Fibroblast of the conjunctiva (primary cell): ENCODE results near the gene USP5.

ENCODE experiments used
- DNase-seq: peaks from one replicate; pipeline ENCODE4 v3.0.0-alpha.2; 2010; ENCODE audit warnings: low read depth

USP5 gene

DNA sequence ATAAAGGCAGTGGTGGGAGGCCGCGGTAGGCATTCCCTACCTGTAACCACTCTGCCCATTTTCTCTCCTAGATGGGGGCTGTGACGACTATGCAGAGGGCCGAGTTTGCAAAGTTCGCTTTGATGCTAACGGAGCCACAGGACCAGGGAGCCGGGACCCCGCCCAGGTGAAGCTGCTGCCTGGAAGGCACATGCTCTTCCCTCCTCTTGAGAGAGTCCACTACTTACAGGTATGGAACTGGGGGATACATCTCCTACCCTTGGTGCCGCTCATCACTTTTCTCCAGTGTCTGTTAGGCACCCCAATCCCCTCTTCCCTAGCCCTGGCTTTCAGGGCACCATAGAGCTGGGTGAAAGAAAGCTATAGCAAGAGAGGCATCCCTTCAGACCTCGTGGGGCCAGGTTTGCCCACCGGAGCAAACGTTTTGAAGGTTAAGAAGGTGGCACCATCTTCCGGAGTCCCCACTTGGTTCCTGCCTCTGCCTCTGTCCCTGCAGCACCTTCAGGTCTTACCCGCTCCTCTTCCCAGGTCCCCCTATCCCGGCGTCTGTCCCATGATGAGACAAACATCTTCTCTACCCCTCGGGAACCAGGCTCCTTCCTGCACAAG is 25.7 kb upstream of the USP5 start:
- DNase-seq, result no peak

DNA sequence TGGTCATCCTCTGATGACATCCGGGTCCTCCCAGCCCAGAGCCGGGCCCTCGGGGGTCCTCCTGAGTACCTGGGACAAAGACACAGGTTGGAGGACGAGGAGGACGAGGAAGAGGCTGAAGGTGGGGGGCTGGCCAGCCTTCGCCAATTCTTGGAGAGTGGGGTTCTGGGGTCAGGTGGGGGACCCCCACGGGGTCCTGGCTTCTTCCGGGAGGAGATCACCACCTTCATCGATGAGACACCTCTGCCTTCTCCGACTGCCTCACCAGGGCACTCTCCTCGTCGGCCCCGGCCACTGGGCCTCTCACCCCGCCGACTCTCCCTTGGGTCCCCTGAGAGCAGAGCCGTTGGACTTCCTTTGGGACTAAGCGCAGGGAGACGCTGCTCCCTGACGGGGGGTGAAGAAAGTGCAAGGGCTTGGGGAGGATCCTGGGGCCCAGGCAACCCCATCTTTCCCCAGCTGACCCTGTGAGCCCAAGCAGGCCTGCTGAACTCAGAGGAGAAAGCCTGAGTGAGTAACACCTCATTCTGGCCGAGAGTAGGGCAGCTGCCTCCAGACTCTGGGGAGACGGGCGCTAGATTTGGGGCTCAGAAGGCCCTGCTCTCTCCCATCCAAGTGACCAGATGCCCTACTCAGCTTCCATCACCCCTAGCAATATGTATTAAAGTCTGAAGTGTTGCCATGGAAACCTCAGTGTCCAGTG is 25.1 kb upstream of the USP5 start:
- DNase-seq, result no peak

DNA sequence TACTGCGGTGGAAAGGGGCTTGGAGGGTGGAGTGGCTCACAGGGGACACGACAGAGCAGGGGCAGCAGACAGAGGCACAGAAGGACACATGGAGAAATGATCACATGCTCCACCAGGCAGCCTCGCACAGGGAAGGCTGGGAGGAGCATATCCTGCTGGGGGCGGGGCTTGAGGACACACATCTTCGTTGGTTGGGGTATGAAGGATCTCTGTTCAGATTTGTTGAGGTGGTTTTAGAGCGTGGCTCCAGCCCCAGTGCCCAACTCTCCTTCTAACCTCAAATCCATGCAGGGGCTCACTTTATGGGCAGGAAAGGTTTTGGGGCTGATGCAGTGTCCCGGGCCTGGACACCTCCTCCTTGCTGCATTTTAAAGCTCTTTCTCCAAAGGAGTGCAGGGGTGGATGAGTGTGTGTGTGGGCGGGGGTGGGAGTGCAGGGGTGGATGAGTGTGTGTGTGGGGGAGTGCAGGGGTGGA is 24.5 kb upstream of the USP5 start:
- peak; percentile 65 for DNase-seq

DNA sequence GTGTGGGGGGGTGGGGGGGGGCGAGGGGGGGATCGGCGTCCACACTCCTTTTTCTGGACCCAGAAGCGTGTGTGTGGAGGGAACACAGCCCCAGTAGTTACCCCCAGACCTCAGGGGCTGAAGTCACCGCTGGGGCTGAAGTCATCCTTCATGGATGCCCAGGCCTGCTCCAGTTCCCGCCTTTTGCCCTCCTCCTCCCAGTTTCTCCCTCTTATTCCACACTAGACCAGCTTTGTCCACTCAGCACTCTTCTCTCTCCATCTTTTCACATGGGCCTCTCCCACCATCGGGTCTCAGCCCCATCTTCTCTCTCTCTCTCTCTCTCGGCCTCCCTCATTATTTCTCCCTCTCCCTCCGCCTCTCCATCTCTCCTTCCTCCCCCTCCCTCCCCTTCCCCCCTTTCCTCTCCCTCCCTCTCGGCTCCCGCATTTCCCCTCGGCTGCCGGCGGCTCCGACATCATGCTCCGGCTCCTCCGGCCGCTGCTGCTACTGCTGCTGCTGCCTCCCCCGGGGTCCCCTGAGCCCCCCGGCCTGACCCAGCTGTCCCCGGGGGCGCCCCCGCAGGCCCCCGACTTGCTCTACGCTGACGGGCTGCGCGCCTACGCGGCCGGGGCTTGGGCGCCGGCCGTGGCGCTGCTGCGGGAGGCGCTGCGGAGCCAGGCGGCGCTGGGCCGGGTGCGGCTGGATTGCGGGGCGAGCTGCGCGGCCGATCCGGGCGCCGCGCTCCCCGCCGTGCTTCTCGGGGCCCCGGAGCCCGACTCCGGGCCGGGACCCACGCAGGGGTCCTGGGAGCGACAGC is 23.8 kb upstream of the USP5 start, which contains the start of gene P3H3:
P3H3 (plus strand) TSS at position 426 of the 799 bp plus-strand sequence; CDS start at position 460, 34 bp downstream.
- DNase-seq, result no peak

DNA sequence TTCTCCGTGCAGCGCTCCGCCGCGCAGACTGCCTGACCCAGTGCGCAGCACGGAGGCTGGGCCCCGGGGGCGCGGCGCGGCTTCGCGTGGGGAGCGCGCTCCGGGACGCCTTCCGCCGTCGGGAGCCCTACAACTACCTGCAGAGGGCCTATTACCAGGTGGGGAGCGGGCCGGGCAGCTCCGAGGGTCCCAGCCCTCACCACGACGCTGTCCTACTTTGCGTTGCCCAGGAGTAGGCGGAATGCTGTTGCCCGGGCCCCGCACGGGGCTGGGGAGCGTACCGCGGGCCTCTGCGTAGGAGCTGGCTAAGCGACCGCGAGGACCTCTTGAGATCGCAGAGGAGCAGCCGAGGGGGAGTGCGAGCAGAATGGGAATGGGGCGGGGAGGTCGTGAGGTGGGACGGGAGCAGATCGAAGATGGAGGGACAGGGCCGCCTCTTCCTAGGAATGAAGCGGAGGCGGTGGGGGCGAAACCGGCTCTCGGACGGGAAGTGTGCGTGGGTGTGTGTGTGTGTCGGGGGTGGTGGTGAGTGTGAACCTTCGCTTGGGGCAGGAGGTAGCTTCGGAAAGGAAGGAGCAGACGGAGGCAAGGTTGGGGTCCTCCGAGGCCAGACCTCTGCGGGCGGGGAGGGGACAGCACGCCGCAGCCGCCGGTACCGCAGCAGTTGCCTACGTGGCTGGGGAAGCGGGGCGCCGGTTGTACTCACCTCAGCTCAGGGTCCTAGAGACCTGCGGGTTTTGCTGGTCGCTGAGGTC is 23.0 kb upstream of the USP5 start:
- no peak for DNase-seq

DNA sequence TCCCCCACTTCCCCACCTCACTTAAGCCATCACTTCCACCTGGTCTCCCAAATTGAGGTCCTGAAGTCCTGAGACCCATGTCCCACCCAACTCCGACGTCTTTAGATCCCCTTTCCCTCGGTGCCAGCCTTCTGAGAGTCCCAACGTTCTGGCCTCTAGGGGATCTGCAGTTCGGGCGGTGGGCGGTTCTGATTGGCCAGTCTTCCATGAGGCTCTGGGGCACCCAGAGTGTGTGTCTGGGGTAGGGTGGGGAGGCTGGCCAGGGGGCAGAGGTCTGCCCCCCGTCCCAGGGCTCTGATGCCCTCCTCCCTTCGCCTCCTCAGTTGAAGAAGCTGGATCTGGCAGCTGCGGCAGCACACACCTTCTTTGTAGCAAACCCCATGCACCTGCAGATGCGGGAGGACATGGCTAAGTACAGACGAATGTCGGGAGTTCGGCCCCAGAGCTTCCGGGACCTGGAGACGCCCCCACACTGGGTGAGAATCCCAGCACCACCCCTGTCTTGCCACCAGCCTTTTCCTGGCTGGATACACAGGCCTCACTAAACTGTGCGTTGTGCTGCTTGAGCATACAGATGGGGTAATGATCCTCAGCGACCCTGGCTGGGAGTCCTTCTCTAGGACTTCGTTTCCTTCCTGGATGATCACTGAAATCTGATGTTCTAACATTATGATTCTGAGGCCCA is 22.3 kb upstream of the USP5 start:
- DNase-seq, result no peak

DNA sequence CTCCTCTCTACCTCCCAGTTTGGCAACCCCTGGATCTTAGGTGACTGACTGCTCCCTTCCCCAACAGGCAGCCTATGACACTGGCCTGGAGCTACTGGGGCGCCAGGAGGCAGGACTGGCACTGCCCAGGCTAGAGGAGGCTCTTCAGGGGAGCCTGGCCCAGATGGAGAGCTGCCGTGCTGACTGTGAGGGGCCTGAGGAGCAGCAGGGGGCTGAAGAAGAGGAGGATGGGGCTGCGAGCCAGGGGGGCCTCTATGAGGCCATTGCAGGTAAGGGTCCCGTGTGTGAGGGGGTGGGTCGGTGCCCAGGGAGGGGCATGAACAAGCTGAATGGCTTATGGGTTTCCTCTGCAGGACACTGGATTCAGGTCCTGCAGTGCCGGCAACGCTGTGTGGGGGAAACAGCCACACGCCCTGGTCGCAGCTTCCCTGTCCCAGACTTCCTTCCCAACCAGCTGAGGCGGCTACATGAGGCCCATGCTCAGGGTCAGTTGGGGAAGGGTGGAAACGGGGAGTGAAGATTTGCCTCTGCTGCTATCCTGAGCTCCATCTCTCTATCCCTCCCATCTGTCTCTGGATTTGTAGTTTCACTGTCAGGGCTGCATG is 21.6 kb upstream of the USP5 start:
- DNase-seq, result no peak

DNA sequence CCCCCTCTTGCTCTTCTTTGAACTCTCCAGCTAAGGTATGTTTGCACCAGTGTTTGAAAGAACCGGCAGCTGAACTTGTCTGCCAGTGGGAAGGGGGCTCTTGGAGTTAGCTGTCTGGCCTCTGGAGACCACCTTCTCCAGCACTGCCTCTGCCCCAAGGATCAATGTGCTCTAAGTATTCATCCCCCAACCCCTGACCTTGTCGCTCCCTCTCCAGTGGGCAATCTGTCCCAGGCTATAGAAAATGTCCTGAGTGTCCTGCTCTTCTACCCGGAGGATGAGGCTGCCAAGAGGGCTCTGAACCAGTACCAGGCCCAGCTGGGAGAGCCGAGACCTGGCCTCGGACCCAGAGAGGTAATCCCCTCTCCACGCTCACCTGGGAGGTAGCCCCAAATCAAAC is 21.0 kb upstream of the USP5 start:
- DNase-seq, result no peak

DNA sequence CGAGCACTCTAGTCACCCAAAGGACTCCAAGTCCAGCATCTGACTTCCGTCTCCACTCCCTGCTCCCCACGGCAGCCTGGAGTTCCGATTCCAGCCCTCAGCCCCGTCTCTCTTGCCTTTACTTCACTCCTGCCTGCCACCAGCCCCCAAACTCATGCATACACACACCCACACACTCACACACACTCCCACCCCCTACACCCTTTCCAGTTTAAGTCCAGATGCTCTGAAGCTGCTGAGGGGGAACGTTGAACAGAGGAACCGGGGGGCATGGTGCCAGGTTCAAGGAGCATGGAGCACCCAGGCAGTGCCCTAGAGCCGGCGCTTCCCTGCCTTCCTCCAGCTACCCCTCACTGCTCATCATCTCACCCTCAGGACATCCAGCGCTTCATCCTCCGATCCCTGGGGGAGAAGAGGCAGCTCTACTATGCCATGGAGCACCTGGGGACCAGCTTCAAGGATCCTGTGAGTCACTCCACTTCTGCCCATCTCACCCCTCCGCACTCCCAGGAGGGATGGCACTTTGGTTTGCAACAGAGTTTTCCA is 20.4 kb upstream of the USP5 start:
- no peak for DNase-seq

DNA sequence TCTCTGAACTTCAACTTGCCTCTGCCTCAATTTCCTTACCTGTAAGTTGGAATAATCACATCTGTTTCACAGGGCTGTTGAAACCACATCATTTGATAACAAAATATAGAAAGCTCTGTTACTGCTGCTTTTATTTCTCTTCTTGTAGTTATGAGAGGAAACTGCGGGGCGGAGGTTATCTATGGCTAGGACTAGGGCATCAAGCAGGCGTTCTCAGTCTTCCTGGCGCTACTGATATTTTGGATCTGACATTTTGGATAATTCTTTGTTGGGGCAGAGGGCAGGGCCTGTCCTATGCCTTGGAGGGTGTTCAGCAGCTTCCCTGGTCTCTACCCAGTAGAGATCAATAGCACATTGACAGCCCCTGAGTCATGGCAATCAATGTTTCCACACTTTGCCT is 19.8 kb upstream of the USP5 start:
- no peak for DNase-seq

DNA sequence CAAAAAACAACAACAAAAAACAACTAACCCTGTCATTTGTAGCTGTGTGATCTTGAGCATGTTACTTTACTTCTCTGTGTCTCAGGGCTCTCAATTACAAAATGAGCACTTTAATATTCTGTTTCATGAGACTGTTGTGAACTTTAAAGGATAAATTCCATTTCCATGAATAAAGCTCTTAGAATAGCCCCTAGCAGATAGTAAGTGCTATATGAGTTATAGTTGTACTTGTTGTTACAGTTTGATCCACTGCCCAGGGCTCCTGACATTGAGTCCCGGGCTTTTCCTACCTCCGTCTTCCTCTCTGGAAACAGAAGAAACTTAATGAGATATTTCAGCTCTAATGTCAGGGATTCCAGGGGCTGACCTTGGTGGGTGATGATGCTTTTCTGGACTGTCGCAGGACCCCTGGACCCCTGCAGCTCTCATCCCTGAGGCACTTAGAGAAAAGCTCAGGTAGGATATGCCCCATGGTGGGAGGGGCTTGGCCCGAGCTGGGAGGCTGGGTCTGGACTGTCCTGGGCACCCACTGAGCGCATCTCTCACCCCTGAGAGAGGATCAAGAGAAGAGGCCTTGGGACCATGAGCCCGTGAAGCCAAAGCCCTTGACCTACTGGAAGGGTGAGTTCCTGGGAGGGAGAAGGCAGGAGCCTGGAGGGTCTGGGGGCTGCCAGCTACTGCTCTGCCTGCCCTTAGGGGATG is 18.6 kb upstream of the USP5 start:
- DNase-seq, result no peak

DNA sequence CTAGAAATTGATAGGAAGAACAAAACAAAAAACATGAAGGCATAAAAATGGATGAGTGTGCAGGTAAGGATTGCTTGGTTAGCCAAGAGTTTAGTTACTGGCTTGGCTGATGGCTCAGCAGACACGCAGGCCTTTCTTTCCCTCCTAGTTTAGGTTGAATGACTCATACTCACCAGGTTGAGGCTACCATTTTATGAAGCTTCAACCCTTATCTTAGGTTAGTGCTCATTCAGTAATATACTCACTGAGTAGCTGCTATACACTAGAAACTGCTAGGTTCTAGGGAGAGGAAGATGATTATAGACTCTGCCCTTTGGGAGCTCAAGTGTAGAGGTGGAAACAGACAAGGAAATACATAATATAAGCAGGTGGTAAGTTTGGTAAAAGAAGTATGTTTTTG is 17.7 kb upstream of the USP5 start:
- DNase-seq, result no peak

DNA sequence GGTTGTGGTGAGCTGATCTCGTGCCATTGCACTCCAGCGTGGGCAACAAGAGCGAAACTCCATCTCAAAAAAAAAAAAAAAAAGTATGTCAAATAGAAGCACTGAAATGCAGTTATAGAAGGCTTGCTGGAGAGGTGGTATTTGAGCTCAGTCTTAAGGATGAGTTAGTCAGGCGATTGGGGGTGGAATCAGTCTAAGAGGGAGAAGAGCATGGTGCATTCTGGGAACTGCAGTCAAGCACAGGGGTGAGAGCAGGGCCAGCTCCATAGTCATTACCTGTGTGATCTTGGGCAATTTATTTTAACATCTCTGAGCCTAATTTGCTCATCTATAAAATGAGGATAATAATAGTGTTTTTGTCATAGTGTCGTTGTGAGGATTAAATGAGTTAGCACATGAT is 17.1 kb upstream of the USP5 start:
- DNase-seq, result no peak

DNA sequence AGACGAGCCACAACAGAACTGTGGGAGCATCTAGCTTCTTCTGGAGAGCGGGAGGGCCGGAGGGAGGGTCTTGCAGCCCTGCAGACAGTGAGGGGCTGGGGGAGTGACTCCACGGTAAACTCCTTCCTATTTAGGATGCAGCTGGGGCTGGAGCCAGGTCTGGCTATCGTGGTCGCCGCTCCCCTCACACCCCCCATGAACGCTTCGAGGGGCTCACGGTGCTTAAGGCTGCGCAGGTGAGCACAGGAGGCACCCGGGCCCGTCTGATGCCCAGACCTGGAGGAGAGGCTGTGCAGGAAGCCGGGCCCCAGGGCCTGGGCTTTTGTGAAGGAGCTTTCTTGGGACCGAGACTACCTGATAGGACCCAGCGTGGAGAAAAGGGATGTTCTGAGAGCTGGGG is 15.1 kb upstream of the USP5 start:
- DNase-seq, result no peak

DNA sequence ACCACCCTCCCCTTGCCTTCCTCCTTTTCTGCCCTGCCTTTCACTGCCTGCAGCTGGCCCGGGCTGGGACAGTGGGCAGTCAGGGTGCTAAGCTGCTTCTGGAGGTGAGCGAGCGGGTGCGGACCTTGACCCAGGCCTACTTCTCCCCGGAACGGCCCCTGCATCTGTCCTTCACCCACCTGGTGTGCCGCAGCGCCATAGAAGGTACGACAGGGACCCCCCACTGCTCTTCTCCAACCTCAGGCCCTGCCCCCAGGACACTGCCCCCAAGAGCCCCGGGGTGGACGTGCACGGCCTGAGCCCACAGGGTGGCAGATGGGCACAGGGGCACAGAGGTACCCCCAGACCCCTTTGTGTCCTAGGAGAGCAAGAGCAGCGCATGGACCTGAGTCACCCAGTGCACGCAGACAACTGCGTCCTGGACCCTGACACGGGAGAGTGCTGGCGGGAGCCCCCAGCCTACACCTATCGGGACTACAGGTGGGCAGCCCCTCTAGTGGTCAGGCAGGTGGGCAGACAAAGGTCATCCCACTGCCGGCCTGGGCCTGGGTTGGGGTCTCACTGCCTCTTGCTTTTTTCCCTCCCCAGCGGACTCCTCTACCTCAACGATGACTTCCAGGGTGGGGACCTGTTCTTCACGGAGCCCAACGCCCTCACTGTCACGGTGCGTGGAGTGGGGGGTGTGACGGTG is 14.4 kb upstream of the USP5 start:
- no peak for DNase-seq

DNA sequence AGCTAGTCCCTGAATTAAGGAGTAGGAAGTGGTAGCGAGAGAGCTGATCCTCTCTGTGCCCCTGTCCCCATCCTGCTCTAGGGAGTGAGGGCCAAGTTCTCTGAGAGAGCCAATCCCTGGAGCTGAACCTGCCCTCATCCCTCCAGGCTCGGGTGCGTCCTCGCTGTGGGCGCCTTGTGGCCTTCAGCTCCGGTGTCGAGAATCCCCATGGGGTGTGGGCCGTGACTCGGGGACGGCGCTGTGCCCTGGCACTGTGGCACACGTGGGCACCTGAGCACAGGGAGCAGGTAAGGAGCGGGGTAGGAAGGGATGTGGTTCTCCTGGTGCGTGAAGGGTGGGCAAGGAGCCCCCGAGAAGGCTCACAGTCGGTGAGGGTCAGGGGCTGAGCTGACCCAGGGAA is 13.1 kb upstream of the USP5 start:
- DNase-seq, result no peak

DNA sequence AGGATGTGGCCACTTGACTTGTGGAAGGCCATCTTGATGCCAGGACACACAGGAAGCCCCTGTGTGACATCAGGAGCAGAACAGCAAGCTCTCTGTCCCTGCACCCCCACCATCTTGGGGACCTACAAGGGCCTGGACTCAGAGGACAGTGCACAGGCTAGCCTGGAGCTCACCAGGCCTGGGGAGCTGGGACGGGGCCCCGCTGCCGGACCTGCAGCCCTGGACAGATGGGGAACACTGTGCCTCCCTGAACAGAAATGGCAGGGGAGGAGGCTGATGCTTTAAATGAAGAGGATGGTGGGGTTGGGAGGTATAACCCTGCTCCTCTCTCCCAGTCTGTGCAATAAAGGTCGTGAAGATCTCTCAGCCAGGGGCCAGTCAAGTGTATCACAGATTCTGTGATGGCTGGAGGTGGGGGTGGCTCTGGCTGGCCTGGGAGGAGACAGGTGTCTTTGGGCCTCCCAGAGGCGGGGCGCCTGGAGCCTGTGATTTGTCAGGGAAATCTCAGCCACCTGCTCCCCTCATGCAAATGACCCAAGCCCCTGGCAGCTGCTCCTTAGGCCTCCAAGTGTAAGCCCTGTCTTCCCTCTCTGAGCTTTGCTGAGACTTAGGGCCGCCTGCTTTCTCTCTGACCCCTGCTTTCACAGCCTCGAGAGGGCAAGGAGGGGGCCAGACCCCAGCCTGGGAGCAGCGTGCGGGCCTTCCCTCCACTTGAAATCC is 12.3 kb upstream of the USP5 start:
- no peak for DNase-seq

DNA sequence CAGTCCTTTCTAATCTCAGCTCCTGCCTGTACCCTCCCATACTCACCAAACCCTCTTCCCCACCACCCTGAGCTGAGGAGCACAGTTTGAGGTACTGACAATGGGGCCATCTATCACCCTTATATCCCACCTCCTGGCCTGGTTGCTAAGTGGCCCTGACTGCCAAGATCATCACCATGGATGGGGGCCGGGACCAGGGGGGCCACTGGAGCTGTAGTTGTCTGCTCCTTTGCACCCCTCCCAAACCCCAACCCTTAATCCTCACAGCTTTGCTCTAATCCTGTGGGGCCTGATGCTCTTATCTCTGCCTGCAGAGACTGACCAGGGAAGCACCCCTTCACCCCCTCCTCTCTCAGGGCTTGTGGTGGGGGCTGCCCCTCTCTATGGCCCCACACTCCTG is 11.6 kb upstream of the USP5 start:
- no peak for DNase-seq
